Neural cell (in vitro differentiated cells): ENCODE data around the gene RBFOX2.

Source experiments
- CTCF ChIP-seq: fragments of 450-650 bp; IDR thresholded peaks from 2 replicates; pipeline ENCODE4 v1.5.1; 2014; ENCODE audit warnings: antibody characterized with exemption, mild to moderate bottlenecking, moderate library complexity; ENCODE audit not compliant: poor library complexity, severe bottlenecking
- EZH2 ChIP-seq: fragments of 200-600, 300-800 bp; shearing (Covaris generic), sonication (generic); IDR thresholded peaks from 2 replicates; pipeline ENCODE4 v1.6.1; 2014; ENCODE audit warnings: antibody characterized with exemption, low read length, borderline replicate concordance, mild to moderate bottlenecking; ENCODE audit not compliant: insufficient read depth, poor library complexity, severe bottlenecking
- POLR2AphosphoS5 ChIP-seq: IDR thresholded peaks from 2 replicates; pipeline ENCODE4 v1.6.1; 2012
- TAF1 ChIP-seq: IDR thresholded peaks from 2 replicates; pipeline ENCODE4 v1.6.1; 2012; ENCODE audit warnings: low read depth

GRCh38 chr22:36052505-36052941, 23.9 kb upstream of the RBFOX2 start:
- TF ChIP-seq CTCF (no peak), POLR2AphosphoS5 (no peak), TAF1 (no peak), EZH2 (no peak)
